GM23338 (cell line): Measurements from ENCODE around the gene LRMDA. TPM values are rescaled to one million over a fixed set of nuclear protein-coding genes. Genes with fewer than 3 reads are reported as not detected.

Experiments used
- ATAC-seq: fragments of 200-7000 bp; cut with Tn5 transposase; 3 replicates; pipeline ENCODE4 v1.9.1; 2020
- DNase-seq: peaks from one replicate; pipeline ENCODE4 v3.0.0-alpha.2; 2015; ENCODE audit warnings: low spot score
- H2AFZ ChIP-seq: fragments of 200-600 bp; sonication (generic); 2 replicates; pipeline ENCODE4 v1.8.0; 2016; ENCODE audit warnings: antibody characterized with exemption, mild to moderate bottlenecking, moderate library complexity
- H3F3A ChIP-seq: fragments of 200-600 bp; sonication (generic); replicated peaks from 2 replicates; pipeline ENCODE4 v1.8.0; 2017; ENCODE audit warnings: antibody characterized with exemption, mixed run types, low read depth
- H3K27ac ChIP-seq: fragments of 200-600 bp; sonication (generic); 2 replicates; pipeline ENCODE4 v1.6.1; 2016; ENCODE audit warnings: low read depth
- H3K27me3 ChIP-seq: fragments of 200-600 bp; sonication (generic); 2 replicates; pipeline ENCODE4 v1.8.0; 2016; ENCODE audit warnings: mild to moderate bottlenecking, mixed run types, moderate library complexity; ENCODE audit not compliant: insufficient read depth
- H3K36me3 ChIP-seq: fragments of 200-600 bp; sonication (generic); 2 replicates; pipeline ENCODE4 v1.8.0; 2016; ENCODE audit warnings: mild to moderate bottlenecking; ENCODE audit not compliant: insufficient read depth
- H3K4me1 ChIP-seq: fragments of 200-600 bp; sonication (generic); 2 replicates; pipeline ENCODE4 v1.8.0; 2016; ENCODE audit warnings: mild to moderate bottlenecking, moderate library complexity; ENCODE audit not compliant: insufficient read depth
- H3K4me2 ChIP-seq: fragments of 200-600 bp; sonication (generic); 2 replicates; pipeline ENCODE4 v1.7.1; 2017; ENCODE audit warnings: mixed run types
- H3K4me3 ChIP-seq: fragments of 200-600 bp; sonication (generic); 2 replicates; pipeline ENCODE4 v1.6.1; 2016; ENCODE audit warnings: mixed run types
- H3K79me2 ChIP-seq: fragments of 200-600 bp; sonication (generic); replicated peaks from 2 replicates; pipeline ENCODE4 v1.8.0; 2017; ENCODE audit warnings: mild to moderate bottlenecking; ENCODE audit not compliant: insufficient read depth
- H3K9me2 ChIP-seq: fragments of 200-600 bp; sonication (generic); 2 replicates; pipeline ENCODE4 v1.8.0; 2017; ENCODE audit not compliant: insufficient read depth
- H4K20me1 ChIP-seq: fragments of 200-600 bp; sonication (generic); replicated peaks from 2 replicates; pipeline ENCODE4 v1.8.0; 2017; ENCODE audit warnings: mild to moderate bottlenecking; ENCODE audit not compliant: insufficient read depth
- H3K27ac Mint-ChIP-seq: 2 replicates; pipeline ENCODE4 v1.8.0; 2020; ENCODE audit warnings: inconsistent platforms, mild to moderate bottlenecking, moderate library complexity, mixed read lengths
- H3K27me3 Mint-ChIP-seq: 3 replicates; pipeline ENCODE4 v1.8.0; 2022; ENCODE audit warnings: low read depth, mild to moderate bottlenecking, moderate library complexity, mixed read lengths, inconsistent platforms; ENCODE audit not compliant: insufficient read depth, poor library complexity
- H3K36me3 Mint-ChIP-seq: 3 replicates; pipeline ENCODE4 v1.8.0; 2021; ENCODE audit warnings: low read depth, mild to moderate bottlenecking, inconsistent platforms, moderate library complexity, mixed read lengths
- H3K4me1 Mint-ChIP-seq: 3 replicates; pipeline ENCODE4 v1.8.0; 2020; ENCODE audit warnings: mild to moderate bottlenecking, inconsistent platforms, mixed read lengths
- H3K4me3 Mint-ChIP-seq: 3 replicates; pipeline ENCODE4 v1.8.0; 2021; ENCODE audit warnings: moderate library complexity, mild to moderate bottlenecking, inconsistent platforms, mixed read lengths
- H3K9me3 Mint-ChIP-seq: 3 replicates; pipeline ENCODE4 v1.8.0; 2020; ENCODE audit warnings: moderate library complexity, mild to moderate bottlenecking, inconsistent platforms, mixed read lengths
- CREB1 ChIP-seq: fragments of 250-450 bp; sonication (Bioruptor Pico); IDR thresholded peaks from 2 replicates; pipeline ENCODE4 v1.5.0; 2020; ENCODE audit warnings: low read depth, mild to moderate bottlenecking, moderate library complexity
- EZH2phosphoT487 ChIP-seq: fragments of 200-600 bp; sonication (generic); IDR thresholded peaks from one replicate; pipeline ENCODE4 v1.8.1; 2018; ENCODE audit warnings: antibody characterized with exemption; ENCODE audit not compliant: unreplicated experiment
- POLR2AphosphoS5 ChIP-seq: IDR thresholded peaks from 2 replicates; pipeline ENCODE4 v1.6.1; 2016; ENCODE audit warnings: antibody characterized with exemption, low read depth
- ZNF114 ChIP-seq: fragments of 250-450 bp; sonication (Bioruptor Pico); IDR thresholded peaks from 2 replicates; pipeline ENCODE4 v1.5.0; 2020; ENCODE audit warnings: mild to moderate bottlenecking, moderate library complexity
- ZNF331 ChIP-seq: fragments of 250-450 bp; sonication (Bioruptor Pico); IDR thresholded peaks from 2 replicates; pipeline ENCODE4 v1.5.0; 2020; ENCODE audit warnings: low read depth, mild to moderate bottlenecking, moderate library complexity
- polyA plus RNA-seq: library from polyadenylated mRNA; unstranded; fragments of >200 nt; fragmentation: Nextera tagmentation; extraction: Ambion mirVana; gene quantifications from 2 replicates; pipeline ENCODE4 v1.2.1, GENCODE V29; 2016
- total RNA-seq: library from RNA; depleted of rRNA; stranded (reverse); fragments of >200 nt; shearing (Covaris generic); gene quantifications from 2 replicates; pipeline ENCODE4 v1.2.3, GENCODE V29; 2014
- TF ChIP-seq, protein P1 (sequence below): fragments of 250-450 bp; sonication (Bioruptor Pico); IDR thresholded peaks from 2 replicates; pipeline ENCODE4 v1.5.0; 2020; ENCODE audit warnings: mild to moderate bottlenecking, moderate library complexity
- TF ChIP-seq, protein P2 (sequence below): IDR thresholded peaks from one replicate; pipeline ENCODE4 v1.6.1; 2018; ENCODE audit warnings: antibody characterized with exemption; ENCODE audit not compliant: unreplicated experiment
- TF ChIP-seq, protein P3 (sequence below): IDR thresholded peaks from 2 replicates; pipeline ENCODE4 v1.6.1; 2016; ENCODE audit warnings: antibody characterized with exemption

LRMDA gene
- total and polyA plus RNA-seq, 2 experiments from 2014 or later = 0.90 to 1.8 TPM

DNA sequence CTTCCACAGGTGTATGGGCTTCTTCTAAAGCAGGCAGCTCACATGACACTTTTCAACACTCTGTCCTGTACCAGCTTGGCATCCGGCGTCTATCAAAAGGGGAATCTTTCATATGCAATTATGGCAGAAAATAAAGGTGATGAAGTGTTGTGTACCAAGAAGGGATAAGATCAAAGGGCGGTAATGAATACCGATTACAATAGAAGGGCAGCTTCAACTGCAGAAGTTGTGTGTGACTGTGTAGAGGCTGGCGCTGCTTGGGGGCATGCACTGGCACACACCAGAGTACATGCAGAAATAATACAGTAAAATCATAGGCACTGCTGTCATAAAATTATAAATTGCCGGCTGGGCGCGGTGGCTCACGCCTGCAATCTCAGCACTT lies 744.7 kb downstream of the LRMDA start:
- H3K27me3 ChIP-seq = no peaks in the 10 kb centered on the region
- ATAC-seq (no peak), DNase-seq (no peak)
- H3K27ac Mint-ChIP-seq = no peak overlapping the region
- no peak overlapping the region for H3K4me3 Mint-ChIP-seq
- H3K4me2 ChIP-seq = no peak overlapping the region
- no peaks in the 10 kb centered on the region for H3F3A ChIP-seq
- no peaks in the 10 kb centered on the region for H3K36me3 Mint-ChIP-seq
- no peak overlapping the region for H2AFZ ChIP-seq
- H3K79me2 ChIP-seq = no peaks in the 10 kb centered on the region
- H4K20me1 ChIP-seq = no peaks in the 10 kb centered on the region
- TF ChIP-seq ZNF114 (CRISPR knock-in tag) (no peak), CREB1 (CRISPR knock-in tag) (no peak), POLR2AphosphoS5 (no peak), ZNF331 (no peak), EZH2phosphoT487 (no peak)
- TF ChIP-seq, protein P1, sequence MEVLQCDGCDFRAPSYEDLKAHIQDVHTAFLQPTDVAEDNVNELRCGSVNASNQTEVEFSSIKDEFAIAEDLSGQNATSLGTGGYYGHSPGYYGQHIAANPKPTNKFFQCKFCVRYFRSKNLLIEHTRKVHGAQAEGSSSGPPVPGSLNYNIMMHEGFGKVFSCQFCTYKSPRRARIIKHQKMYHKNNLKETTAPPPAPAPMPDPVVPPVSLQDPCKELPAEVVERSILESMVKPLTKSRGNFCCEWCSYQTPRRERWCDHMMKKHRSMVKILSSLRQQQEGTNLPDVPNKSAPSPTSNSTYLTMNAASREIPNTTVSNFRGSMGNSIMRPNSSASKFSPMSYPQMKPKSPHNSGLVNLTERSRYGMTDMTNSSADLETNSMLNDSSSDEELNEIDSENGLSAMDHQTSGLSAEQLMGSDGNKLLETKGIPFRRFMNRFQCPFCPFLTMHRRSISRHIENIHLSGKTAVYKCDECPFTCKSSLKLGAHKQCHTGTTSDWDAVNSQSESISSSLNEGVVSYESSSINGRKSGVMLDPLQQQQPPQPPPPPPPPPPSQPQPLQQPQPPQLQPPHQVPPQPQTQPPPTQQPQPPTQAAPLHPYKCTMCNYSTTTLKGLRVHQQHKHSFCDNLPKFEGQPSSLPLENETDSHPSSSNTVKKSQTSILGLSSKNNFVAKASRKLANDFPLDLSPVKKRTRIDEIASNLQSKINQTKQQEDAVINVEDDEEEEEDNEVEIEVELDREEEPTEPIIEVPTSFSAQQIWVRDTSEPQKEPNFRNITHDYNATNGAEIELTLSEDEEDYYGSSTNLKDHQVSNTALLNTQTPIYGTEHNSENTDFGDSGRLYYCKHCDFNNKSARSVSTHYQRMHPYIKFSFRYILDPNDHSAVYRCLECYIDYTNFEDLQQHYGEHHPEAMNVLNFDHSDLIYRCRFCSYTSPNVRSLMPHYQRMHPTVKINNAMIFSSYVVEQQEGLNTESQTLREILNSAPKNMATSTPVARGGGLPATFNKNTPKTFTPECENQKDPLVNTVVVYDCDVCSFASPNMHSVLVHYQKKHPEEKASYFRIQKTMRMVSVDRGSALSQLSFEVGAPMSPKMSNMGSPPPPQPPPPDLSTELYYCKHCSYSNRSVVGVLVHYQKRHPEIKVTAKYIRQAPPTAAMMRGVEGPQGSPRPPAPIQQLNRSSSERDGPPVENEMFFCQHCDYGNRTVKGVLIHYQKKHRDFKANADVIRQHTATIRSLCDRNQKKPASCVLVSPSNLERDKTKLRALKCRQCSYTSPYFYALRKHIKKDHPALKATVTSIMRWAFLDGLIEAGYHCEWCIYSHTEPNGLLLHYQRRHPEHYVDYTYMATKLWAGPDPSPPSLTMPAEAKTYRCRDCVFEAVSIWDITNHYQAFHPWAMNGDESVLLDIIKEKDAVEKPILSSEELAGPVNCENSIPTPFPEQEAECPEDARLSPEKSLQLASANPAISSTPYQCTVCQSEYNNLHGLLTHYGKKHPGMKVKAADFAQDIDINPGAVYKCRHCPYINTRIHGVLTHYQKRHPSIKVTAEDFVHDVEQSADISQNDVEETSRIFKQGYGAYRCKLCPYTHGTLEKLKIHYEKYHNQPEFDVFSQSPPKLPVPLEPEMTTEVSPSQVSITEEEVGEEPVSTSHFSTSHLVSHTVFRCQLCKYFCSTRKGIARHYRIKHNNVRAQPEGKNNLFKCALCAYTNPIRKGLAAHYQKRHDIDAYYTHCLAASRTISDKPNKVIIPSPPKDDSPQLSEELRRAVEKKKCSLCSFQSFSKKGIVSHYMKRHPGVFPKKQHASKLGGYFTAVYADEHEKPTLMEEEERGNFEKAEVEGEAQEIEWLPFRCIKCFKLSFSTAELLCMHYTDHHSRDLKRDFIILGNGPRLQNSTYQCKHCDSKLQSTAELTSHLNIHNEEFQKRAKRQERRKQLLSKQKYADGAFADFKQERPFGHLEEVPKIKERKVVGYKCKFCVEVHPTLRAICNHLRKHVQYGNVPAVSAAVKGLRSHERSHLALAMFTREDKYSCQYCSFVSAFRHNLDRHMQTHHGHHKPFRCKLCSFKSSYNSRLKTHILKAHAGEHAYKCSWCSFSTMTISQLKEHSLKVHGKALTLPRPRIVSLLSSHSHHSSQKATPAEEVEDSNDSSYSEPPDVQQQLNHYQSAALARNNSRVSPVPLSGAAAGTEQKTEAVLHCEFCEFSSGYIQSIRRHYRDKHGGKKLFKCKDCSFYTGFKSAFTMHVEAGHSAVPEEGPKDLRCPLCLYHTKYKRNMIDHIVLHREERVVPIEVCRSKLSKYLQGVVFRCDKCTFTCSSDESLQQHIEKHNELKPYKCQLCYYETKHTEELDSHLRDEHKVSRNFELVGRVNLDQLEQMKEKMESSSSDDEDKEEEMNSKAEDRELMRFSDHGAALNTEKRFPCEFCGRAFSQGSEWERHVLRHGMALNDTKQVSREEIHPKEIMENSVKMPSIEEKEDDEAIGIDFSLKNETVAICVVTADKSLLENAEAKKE = no peak
- TF ChIP-seq, protein P2, sequence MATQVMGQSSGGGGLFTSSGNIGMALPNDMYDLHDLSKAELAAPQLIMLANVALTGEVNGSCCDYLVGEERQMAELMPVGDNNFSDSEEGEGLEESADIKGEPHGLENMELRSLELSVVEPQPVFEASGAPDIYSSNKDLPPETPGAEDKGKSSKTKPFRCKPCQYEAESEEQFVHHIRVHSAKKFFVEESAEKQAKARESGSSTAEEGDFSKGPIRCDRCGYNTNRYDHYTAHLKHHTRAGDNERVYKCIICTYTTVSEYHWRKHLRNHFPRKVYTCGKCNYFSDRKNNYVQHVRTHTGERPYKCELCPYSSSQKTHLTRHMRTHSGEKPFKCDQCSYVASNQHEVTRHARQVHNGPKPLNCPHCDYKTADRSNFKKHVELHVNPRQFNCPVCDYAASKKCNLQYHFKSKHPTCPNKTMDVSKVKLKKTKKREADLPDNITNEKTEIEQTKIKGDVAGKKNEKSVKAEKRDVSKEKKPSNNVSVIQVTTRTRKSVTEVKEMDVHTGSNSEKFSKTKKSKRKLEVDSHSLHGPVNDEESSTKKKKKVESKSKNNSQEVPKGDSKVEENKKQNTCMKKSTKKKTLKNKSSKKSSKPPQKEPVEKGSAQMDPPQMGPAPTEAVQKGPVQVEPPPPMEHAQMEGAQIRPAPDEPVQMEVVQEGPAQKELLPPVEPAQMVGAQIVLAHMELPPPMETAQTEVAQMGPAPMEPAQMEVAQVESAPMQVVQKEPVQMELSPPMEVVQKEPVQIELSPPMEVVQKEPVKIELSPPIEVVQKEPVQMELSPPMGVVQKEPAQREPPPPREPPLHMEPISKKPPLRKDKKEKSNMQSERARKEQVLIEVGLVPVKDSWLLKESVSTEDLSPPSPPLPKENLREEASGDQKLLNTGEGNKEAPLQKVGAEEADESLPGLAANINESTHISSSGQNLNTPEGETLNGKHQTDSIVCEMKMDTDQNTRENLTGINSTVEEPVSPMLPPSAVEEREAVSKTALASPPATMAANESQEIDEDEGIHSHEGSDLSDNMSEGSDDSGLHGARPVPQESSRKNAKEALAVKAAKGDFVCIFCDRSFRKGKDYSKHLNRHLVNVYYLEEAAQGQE = no peak
- TF ChIP-seq, protein P3, sequence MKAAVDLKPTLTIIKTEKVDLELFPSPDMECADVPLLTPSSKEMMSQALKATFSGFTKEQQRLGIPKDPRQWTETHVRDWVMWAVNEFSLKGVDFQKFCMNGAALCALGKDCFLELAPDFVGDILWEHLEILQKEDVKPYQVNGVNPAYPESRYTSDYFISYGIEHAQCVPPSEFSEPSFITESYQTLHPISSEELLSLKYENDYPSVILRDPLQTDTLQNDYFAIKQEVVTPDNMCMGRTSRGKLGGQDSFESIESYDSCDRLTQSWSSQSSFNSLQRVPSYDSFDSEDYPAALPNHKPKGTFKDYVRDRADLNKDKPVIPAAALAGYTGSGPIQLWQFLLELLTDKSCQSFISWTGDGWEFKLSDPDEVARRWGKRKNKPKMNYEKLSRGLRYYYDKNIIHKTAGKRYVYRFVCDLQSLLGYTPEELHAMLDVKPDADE = no peak
- H3K9me2 ChIP-seq = no peaks in the 10 kb centered on the region
- H3K27me3 Mint-ChIP-seq = peaks cover 3% of the 10 kb centered on the region
- H3K4me1 Mint-ChIP-seq = peaks cover 12% of the 10 kb centered on the region
- H3K27ac ChIP-seq = no peak overlapping the region
- peaks cover 7% of the 10 kb centered on the region for H3K4me1 ChIP-seq
- H3K4me3 ChIP-seq = no peak overlapping the region
- no peaks in the 10 kb centered on the region for H3K36me3 ChIP-seq
- H3K9me3 Mint-ChIP-seq = peaks cover under 1% of the 10 kb centered on the region; the same call in 1 of the 3 replicates
